H1 (cell line): ENCODE measurements around the gene INPP5B. TPM values are rescaled to one million over a fixed set of nuclear protein-coding genes. Genes with fewer than 3 reads are reported as not detected.
"Not testable (repeated sequence)": the region's sequence is repeated elsewhere in the genome, so short reads cannot be mapped to it uniquely, and the experiment has no call there.

Experiments
- CTCF ChIA-PET: fragments of 300-600 bp; sonication (Branson Sonifier 250); formaldehyde crosslinking; loops from one replicate; lab custom pipeline; 2021; ENCODE audit not compliant: partially characterized antibody; lab: Charles Lee
- POLR2A ChIA-PET: fragments of 300-600 bp; sonication (Branson Sonifier 250); formaldehyde crosslinking; loops from one replicate; lab custom pipeline; 2021; ENCODE audit warnings: inconsistent platforms; ENCODE audit not compliant: partially characterized antibody; lab: Charles Lee
- DNase-seq, 2 experiments: peaks; one replicate each; pipeline versions ENCODE4 v3.0.0 to v3.0.0-alpha.2; 2010 to 2022; ENCODE audit warnings: low spot score in 2 of 2, low read depth in 1 of 2, mixed read lengths in 1 of 2
- FAIRE-seq: peaks from 2 replicates; lab custom pipeline; 2011; peaks lifted over from hg19 to GRCh38; lab: Jason Lieb, UNC
- H2AFZ ChIP-seq: 2 replicates; pipeline ENCODE4 v1.8.1; 2012; ENCODE audit warnings: low read length, inconsistent platforms
- H2AK5ac ChIP-seq: 2 replicates; pipeline ENCODE4 v1.6.1; 2013; ENCODE audit warnings: low read depth, low read length
- H2BK120ac ChIP-seq: replicated peaks from 2 replicates; pipeline ENCODE3; 2013; ENCODE audit warnings: low read depth, low read length, inconsistent platforms
- H2BK12ac ChIP-seq: 2 replicates; pipeline ENCODE4 v1.6.1; 2013; ENCODE audit warnings: low read depth, low read length
- H2BK15ac ChIP-seq: 2 replicates; pipeline ENCODE4 v1.6.1; 2013; ENCODE audit warnings: low read length
- H2BK20ac ChIP-seq: 2 replicates; pipeline ENCODE4 v1.6.1; 2013; ENCODE audit warnings: low read length
- H2BK5ac ChIP-seq: 2 replicates; pipeline ENCODE4 v1.6.1; 2013; ENCODE audit warnings: low read depth, low read length
- H3K14ac ChIP-seq: 2 replicates; pipeline ENCODE4 v1.6.1; 2013; ENCODE audit warnings: inconsistent platforms; ENCODE audit not compliant: insufficient read length
- H3K18ac ChIP-seq: 2 replicates; pipeline ENCODE4 v1.6.1; 2013; ENCODE audit warnings: low read length; ENCODE audit errors: extremely low read depth
- H3K23ac ChIP-seq: 2 replicates; pipeline ENCODE4 v1.6.1; 2013; ENCODE audit warnings: inconsistent platforms; ENCODE audit not compliant: insufficient read length
- H3K23me2 ChIP-seq: 2 replicates; pipeline ENCODE4 v1.6.1; 2013; ENCODE audit warnings: low read depth, low read length
- H3K27ac ChIP-seq: 2 replicates; pipeline ENCODE4 v1.6.1; 2011; ENCODE audit warnings: low read depth, low read length, inconsistent platforms
- H3K27me3 ChIP-seq, 4 experiments: replicated peaks in 1 of 4; 1 replicate in 1 of 4; 2 replicates in 3 of 4; pipeline versions ENCODE4 v1.6.1 to v1.8.1; 2011 to 2013; ENCODE audit warnings: low read length in 3 of 4, mild to moderate bottlenecking in 3 of 4, inconsistent platforms in 2 of 4, mixed read lengths in 2 of 4, moderate library complexity in 1 of 4; ENCODE audit not compliant: control insufficient read depth in 3 of 4, insufficient read depth in 3 of 4; ENCODE audit errors: extremely low read depth in 1 of 4
- H3K36me3 ChIP-seq, 4 experiments: 2 replicates each; pipeline versions ENCODE4 v1.6.1 to v1.8.1; 2011 to 2013; ENCODE audit warnings: mild to moderate bottlenecking in 4 of 4, low read length in 3 of 4, moderate library complexity in 2 of 4, control low read depth in 1 of 4, inconsistent platforms in 1 of 4; ENCODE audit not compliant: insufficient read depth in 4 of 4, control insufficient read depth in 2 of 4
- H3K4ac ChIP-seq: replicated peaks from 2 replicates; pipeline ENCODE3; 2013; ENCODE audit warnings: low read length, low read depth, mixed read lengths, inconsistent platforms; ENCODE audit not compliant: insufficient read length
- H3K4me1 ChIP-seq, 4 experiments: replicated peaks in 1 of 4; 1 replicate in 1 of 4; 2 replicates in 3 of 4; pipeline versions ENCODE4 v1.6.1 to v1.8.1; 2011 to 2013; ENCODE audit warnings: low read length in 3 of 4, inconsistent platforms in 2 of 4, mixed read lengths in 1 of 4; ENCODE audit not compliant: insufficient read depth in 4 of 4, control insufficient read depth in 3 of 4
- H3K4me2 ChIP-seq, 2 experiments: 2 replicates each; pipeline versions ENCODE4 v1.6.1 to v1.8.1; 2011 to 2013; ENCODE audit warnings: low read depth in 2 of 2, low read length in 2 of 2, control low read depth in 1 of 2, inconsistent platforms in 1 of 2, mild to moderate bottlenecking in 1 of 2; ENCODE audit not compliant: insufficient read depth in 1 of 2
- H3K4me3 ChIP-seq, 4 experiments: fragments of 200-600, 300-600 bp in 1 of 4; sonication (generic), shearing (Covaris generic), sonication (Bioruptor Twin) in 1 of 4; 2 replicates each; pipeline versions ENCODE4 v1.5.1 to v1.8.1; 2011 to 2016; ENCODE audit warnings: low read length in 4 of 4, low read depth in 3 of 4, control low read depth in 2 of 4, inconsistent platforms in 2 of 4, mild to moderate bottlenecking in 2 of 4, mixed read lengths in 1 of 4, moderate library complexity in 1 of 4; ENCODE audit not compliant: insufficient read depth in 2 of 4; ENCODE audit errors: extremely low read depth in 1 of 4
- H3K56ac ChIP-seq: replicated peaks from 2 replicates; pipeline ENCODE3; 2013; ENCODE audit warnings: low read depth, mild to moderate bottlenecking, mixed read lengths, low read length, inconsistent platforms; ENCODE audit not compliant: insufficient read length
- H3K79me1 ChIP-seq: 2 replicates; pipeline ENCODE4 v1.6.1; 2013; ENCODE audit warnings: low read depth, low read length, control low read depth
- H3K79me2 ChIP-seq, 2 experiments: 2 replicates each; pipeline versions ENCODE4 v1.6.1 to v1.8.1; 2012 to 2013; ENCODE audit warnings: low read length in 2 of 2, mild to moderate bottlenecking in 2 of 2, inconsistent platforms in 1 of 2; ENCODE audit not compliant: insufficient read depth in 2 of 2, control insufficient read depth in 1 of 2
- H3K9ac ChIP-seq, 4 experiments: replicated peaks in 1 of 4; 1 replicate in 1 of 4; 2 replicates in 3 of 4; pipeline versions ENCODE4 v1.6.1 to v1.8.1; 2011 to 2013; ENCODE audit warnings: low read depth in 3 of 4, low read length in 3 of 4, control low read depth in 2 of 4, mild to moderate bottlenecking in 2 of 4, moderate library complexity in 2 of 4, inconsistent platforms in 1 of 4; ENCODE audit errors: extremely low read depth in 1 of 4
- H3K9me3 ChIP-seq, 2 experiments: 2 replicates each; pipeline versions ENCODE4 v1.6.1 to v1.8.1; 2012 to 2013; ENCODE audit warnings: mild to moderate bottlenecking in 2 of 2, moderate library complexity in 2 of 2, control low read depth in 1 of 2, inconsistent platforms in 1 of 2, low read depth in 1 of 2, low read length in 1 of 2, mixed read lengths in 1 of 2; ENCODE audit not compliant: insufficient read depth in 2 of 2
- H4K20me1 ChIP-seq, 2 experiments: replicated peaks in 1 of 2; 2 replicates each; pipeline versions ENCODE3 to v1.8.1; 2011 to 2013; ENCODE audit warnings: inconsistent platforms in 2 of 2, low read length in 2 of 2, mild to moderate bottlenecking in 1 of 2; ENCODE audit not compliant: insufficient read depth in 2 of 2, control insufficient read depth in 1 of 2
- H4K5ac ChIP-seq: 2 replicates; pipeline ENCODE4 v1.6.1; 2013; ENCODE audit warnings: low read length, low read depth, mixed read lengths, inconsistent platforms; ENCODE audit not compliant: insufficient read length
- H4K8ac ChIP-seq: 2 replicates; pipeline ENCODE4 v1.8.0; 2013; ENCODE audit warnings: mild to moderate bottlenecking, moderate library complexity, low read length, inconsistent platforms; ENCODE audit not compliant: insufficient read depth; ENCODE audit errors: extremely low read depth
- H4K91ac ChIP-seq: replicated peaks from 2 replicates; pipeline ENCODE3; 2013; ENCODE audit warnings: low read length, mixed read lengths, inconsistent platforms; ENCODE audit not compliant: insufficient read length
- CBX8 ChIP-seq: fragments of 300-800, 300-1000 bp; sonication (generic); IDR thresholded peaks from 2 replicates; pipeline ENCODE4 v1.7.1; 2016; ENCODE audit warnings: low read depth, low read length, borderline replicate concordance
- CTCF ChIP-seq, 3 experiments: IDR thresholded peaks; 1 replicate in 2 of 3; 2 replicates in 1 of 3; pipeline versions ENCODE4 v1.5.1 to v1.6.1; 2011; ENCODE audit warnings: low read length in 3 of 3, mild to moderate bottlenecking in 3 of 3, inconsistent platforms in 2 of 3, low read depth in 1 of 3, moderate library complexity in 1 of 3; ENCODE audit not compliant: insufficient read depth in 1 of 3; ENCODE audit errors: control extremely low read depth in 1 of 3
- KDM5A ChIP-seq: fragments of 200-600 bp; IDR thresholded peaks from 2 replicates; pipeline ENCODE4 v1.7.1; 2012; ENCODE audit warnings: mild to moderate bottlenecking, low read length, inconsistent platforms, mixed read lengths
- MAFK ChIP-seq: IDR thresholded peaks from 2 replicates; pipeline ENCODE4 v1.6.1; 2012; ENCODE audit warnings: low read depth, mild to moderate bottlenecking, improper control_type of control experiment, low read length
- SP2 ChIP-seq: IDR thresholded peaks from 2 replicates; pipeline ENCODE4 v1.6.1; 2012; ENCODE audit warnings: mild to moderate bottlenecking, low read length, inconsistent platforms
- WGBS, 2 experiments: shearing (Covaris generic) in 1 of 2; methylation state at CpG; one replicate each; pipeline versions ENCODE4 v1.1.6 to v1.1.7; 2013 to 2015; ENCODE audit warnings: low lambda C conversion rate in 2 of 2, mixed read lengths in 2 of 2, inconsistent platforms in 1 of 2, low coverage in 1 of 2, missing lambda C conversion rate in 1 of 2; ENCODE audit not compliant: insufficient replicate concordance in 2 of 2, insufficient coverage in 1 of 2, insufficient read length in 1 of 2; ENCODE audit errors: extremely low coverage in 1 of 2, missing lambda C conversion rate in 1 of 2; 5-methylcytosine and 5-hydroxymethylcytosine counted together
- polyA plus RNA-seq, 7 experiments: library from polyadenylated mRNA; depleted of rRNA in 3 of 7; stranded (reverse) in 5 of 7; unstranded in 2 of 7; fragments of >200 nt in 5 of 7; fragments of 200-250 nt in 2 of 7; gene quantifications; 1 replicate in 5 of 7; 2 replicates in 1 of 7; 4 replicates in 1 of 7; pipeline versions ENCODE4 v1.2.1 to v1.2.3, GENCODE V29; 2011 to 2013; ENCODE audit warnings: missing spikeins in 2 of 7, mixed read lengths in 2 of 7
- total RNA-seq: library from RNA; stranded (reverse); fragmentation: NEBNext Ultra II Directional; extraction: Animal tissue kit (Norgen Biotek cat#: 25700); gene quantifications from 2 replicates; pipeline ENCODE4 v1.2.1, GENCODE V29; 2021

INPP5B gene
- total and polyA plus RNA-seq, 2 of the 8 experiments (the other 6 are each of a cell fraction or from before 2014, with no cell fraction given) = 14.0 to 23.7 TPM

GRCh38 chr1:37914719-37915475 is 32.0 kb downstream of the INPP5B start (continued):
- no peak for TF ChIP-seq MAFK
- TF ChIP-seq CTCF (IDR thresholded peaks at IDR 0.05; ENCODE audit: control extremely low read depth in 1 of 3, insufficient read depth in 1 of 3, low read depth in 1 of 3, low read length in 3 of 3) = no peak
- no peak for TF ChIP-seq KDM5A
- no peak for TF ChIP-seq CBX8
- TF ChIP-seq SP2 = no peak

DNA sequence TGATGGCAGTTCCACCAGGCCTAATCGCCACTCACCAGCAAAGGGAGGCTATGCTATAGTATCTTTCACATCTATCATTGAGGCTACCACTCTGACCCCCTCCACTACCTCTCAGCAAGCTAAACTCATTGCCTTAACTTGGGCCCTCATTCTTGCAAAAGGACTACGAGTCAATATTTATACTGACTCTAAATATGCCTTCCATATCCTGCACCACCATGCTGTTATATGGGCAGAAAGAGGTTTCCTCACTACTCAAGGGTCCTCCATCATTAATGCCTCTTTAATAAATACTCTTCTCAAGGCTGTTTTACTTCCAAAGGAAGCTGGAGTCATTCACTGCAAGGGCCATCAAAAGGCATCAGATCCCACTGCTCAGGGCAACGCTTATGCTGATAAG is 35.4 kb downstream of the INPP5B start:
- H2AK5ac ChIP-seq, H2BK20ac ChIP-seq, H2BK5ac ChIP-seq, H3K36me3 ChIP-seq, H3K23me2 ChIP-seq, H2AFZ ChIP-seq, H4K20me1 ChIP-seq, FAIRE-seq, H4K8ac ChIP-seq, H4K91ac ChIP-seq, H3K27ac ChIP-seq, H2BK12ac ChIP-seq, H3K4me1 ChIP-seq, H3K18ac ChIP-seq, H3K79me1 ChIP-seq, H2BK120ac ChIP-seq, H3K4me2 ChIP-seq, H3K79me2 ChIP-seq, POLR2A ChIA-PET, H3K27me3 ChIP-seq, H2BK15ac ChIP-seq, H3K4me3 ChIP-seq, H3K56ac ChIP-seq, H3K9ac ChIP-seq, DNase-seq, H3K4ac ChIP-seq, H3K23ac ChIP-seq, H3K14ac ChIP-seq, H4K5ac ChIP-seq: not testable (repeated sequence)
- CTCF ChIA-PET = interaction anchor here (1.7 to 3.0 kb wide), 2 partner anchors 14 to 25 kb away, joined by 5 to 12 read pairs; no protein-coding TSS in a partner anchor
- peaks cover 7 to 11% of the 10 kb centered on the region in 2 experiments; a peak in 3 of 4 replicates for H3K9me3 ChIP-seq
- WGBS, 2 experiments = 72% methylated on average over 3 of the region's 3 CpGs; no CpG with 5 or more reads in 1 of the 2 experiments
